Ascending aorta (tissue), 2 donors: Measurements from ENCODE around the gene TREML4. TPM values are rescaled to one million over a fixed set of nuclear protein-coding genes. Genes with fewer than 3 reads are reported as not detected.

Source experiments
- DNase-seq, 2 donors: peaks; one replicate each; pipeline ENCODE4 v3.0.0-alpha.2; 2019; ENCODE audit warnings: low spot score in 2 of 2
- H3K27ac ChIP-seq, 2 donors: fragments of 200-600 bp; sonication (generic); one replicate each; pipeline ENCODE4 v1.5.1; 2016 to 2017; ENCODE audit warnings: mild to moderate bottlenecking in 1 of 2
- H3K27me3 ChIP-seq: fragments of 200-600 bp; sonication (generic); one replicate; pipeline ENCODE4 v1.5.1; 2017
- H3K36me3 ChIP-seq, 2 donors: fragments of 200-600 bp; sonication (generic); one replicate each; pipeline ENCODE4 v1.5.1; 2016
- H3K4me1 ChIP-seq, 2 donors: fragments of 200-600 bp; sonication (generic); one replicate each; pipeline ENCODE4 v1.5.1; 2016 to 2017; ENCODE audit warnings: mild to moderate bottlenecking in 1 of 2
- H3K4me3 ChIP-seq, 2 donors: fragments of 200-600 bp; sonication (generic); one replicate each; pipeline ENCODE4 v1.5.1; 2016 to 2017; ENCODE audit warnings: mild to moderate bottlenecking in 1 of 2
- H3K9me3 ChIP-seq, 2 donors: fragments of 200-600 bp; sonication (generic); one replicate each; pipeline ENCODE4 v1.5.1; 2016
- intact Hi-C: fragments of 100-400 bp; cut with DNase I; formaldehyde crosslinking; loops from one replicate; pipeline ENCODE4 v1.15.1; 2023
- total RNA-seq: library from RNA; depleted of rRNA; stranded (reverse); fragments of >200 nt; gene quantifications from one replicate; pipeline ENCODE4 v1.1.0, GENCODE V29; 2016
- TF ChIP-seq, protein P1 (sequence below), 3 experiments: fragments of 200-600 bp in 2 of 3; fragments of 450-650 bp in 1 of 3; sonication (generic) in 2 of 3; IDR thresholded peaks; one replicate each; pipeline ENCODE4 v1.5.1; 2016 to 2019; ENCODE audit warnings: antibody characterized with exemption in 3 of 3, mild to moderate bottlenecking in 1 of 3, moderate library complexity in 1 of 3

TREML4 gene
- total RNA-seq, 1 donor from 2014 or later = not detected

DNA sequence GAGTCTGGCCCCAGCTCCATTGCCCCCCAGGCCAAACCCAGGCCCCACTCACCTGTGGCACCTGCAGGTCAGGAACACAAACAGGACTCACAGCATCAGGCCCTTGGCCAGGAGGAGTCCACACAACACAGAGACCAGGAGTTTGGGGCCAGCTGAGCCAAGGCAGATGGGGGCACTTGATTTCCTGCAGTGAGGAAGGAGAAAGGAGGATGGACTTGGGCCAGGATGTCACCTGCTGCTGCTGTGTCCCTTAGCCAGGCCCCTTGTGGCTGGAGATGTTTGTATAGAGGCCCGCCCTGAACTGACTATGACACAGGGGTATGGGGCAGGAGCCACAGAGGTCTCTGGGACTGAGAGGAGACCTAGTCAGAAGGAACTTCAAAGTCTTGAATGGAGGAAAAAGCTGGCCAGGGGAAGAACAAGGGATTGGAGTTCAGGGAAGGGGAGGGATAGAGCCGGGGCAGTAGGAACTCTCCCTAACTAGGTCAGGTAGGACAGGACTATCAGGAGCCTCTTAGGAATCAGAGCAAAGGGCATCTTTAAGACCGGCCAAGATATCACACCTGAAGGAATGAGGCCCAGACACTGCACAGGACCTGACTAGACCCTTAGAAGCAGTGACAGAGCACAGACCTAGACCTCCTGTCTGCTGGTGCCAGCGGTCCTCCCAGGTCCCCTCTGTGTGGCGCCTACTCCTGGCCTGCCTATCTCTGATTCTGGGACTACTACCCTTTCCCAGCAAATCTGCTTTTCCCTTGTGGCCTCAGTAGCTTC, 18.4 kb upstream of the TREML4 start:
- Histone ChIP-seq H3K27me3 (no peaks in the 10 kb centered on the region), H3K4me3 (no peak overlapping the region), H3K9me3 (no peaks in the 10 kb centered on the region), H3K36me3 (no peaks in the 10 kb centered on the region), H3K4me1 (no peaks in the 10 kb centered on the region), H3K27ac (no peak overlapping the region)
- DNase-seq = no peak
- intact Hi-C loops = no loop called here
- TF ChIP-seq, protein P1, sequence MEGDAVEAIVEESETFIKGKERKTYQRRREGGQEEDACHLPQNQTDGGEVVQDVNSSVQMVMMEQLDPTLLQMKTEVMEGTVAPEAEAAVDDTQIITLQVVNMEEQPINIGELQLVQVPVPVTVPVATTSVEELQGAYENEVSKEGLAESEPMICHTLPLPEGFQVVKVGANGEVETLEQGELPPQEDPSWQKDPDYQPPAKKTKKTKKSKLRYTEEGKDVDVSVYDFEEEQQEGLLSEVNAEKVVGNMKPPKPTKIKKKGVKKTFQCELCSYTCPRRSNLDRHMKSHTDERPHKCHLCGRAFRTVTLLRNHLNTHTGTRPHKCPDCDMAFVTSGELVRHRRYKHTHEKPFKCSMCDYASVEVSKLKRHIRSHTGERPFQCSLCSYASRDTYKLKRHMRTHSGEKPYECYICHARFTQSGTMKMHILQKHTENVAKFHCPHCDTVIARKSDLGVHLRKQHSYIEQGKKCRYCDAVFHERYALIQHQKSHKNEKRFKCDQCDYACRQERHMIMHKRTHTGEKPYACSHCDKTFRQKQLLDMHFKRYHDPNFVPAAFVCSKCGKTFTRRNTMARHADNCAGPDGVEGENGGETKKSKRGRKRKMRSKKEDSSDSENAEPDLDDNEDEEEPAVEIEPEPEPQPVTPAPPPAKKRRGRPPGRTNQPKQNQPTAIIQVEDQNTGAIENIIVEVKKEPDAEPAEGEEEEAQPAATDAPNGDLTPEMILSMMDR (IDR thresholded peaks at IDR 0.05) = no peak

DNA sequence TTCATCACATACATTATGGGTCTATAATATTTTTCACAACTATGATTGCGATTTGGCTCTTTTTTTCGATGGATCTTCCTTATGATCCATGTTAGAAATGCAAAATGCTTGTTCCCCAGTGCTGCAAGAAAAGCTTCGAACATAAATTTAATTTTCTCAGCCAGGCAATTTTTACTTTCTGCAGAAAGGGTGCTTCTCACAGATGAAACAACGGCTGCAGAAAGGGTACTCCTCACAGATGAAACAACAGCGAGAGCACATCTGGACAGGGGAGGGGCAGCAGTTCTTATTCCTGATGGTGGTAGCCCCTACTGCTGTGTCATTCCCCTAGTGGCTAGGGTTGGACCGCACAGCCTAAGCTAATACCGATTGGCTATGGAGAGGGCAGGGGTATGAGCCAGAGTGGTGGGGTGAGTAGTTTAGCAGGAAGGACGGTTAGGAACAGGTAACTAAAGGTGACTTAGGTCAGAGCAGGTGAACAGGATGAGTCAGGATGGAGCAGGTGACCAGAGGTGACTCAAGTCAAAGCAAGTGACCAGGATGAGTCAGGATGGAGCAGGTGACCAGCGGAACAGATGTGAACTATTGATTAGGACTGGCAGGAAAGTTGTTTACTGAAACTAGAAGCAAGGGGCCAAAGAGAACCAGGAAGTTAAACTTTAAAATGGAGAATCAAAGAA, 13.4 kb upstream of the TREML4 start:
- H3K4me1 ChIP-seq = no peaks in the 10 kb centered on the region
- DNase-seq = no peak
- intact Hi-C loops = no loop called here

DNA sequence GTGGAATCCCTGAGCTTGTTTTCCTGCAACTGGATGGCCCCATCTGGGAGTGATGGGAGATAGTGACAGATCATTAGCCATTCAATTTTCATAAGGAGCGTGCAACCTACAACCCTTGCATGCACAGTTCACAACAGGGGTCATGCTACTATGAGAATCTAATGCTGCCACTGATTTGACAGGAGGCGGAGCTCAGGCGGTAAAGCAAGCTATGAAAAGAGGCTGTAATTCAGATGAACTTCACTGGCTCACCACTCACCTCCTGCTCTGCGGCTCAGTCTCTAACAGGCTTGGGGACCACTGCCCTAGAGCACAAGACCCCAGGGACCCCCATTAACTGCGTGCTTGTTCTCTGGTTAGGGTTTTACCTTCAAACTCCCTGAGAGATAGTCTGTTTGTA, 12.4 kb upstream of the TREML4 start:
- TF ChIP-seq, protein P1 (IDR thresholded peaks at IDR 0.05) = no peak
- H3K4me1 ChIP-seq = no peaks in the 10 kb centered on the region
- no peak overlapping the region for H3K27ac ChIP-seq
- H3K9me3 ChIP-seq = peaks cover 0 to 8% of the 10 kb centered on the region in 2 donors
- H3K36me3 ChIP-seq = no peaks in the 10 kb centered on the region
- no peak overlapping the region for H3K4me3 ChIP-seq
- intact Hi-C loops = no loop called here
- DNase-seq = no peak
- no peaks in the 10 kb centered on the region for H3K27me3 ChIP-seq

More for the DNA sequence above, 13.4 kb upstream of the TREML4 start:
- H3K36me3 ChIP-seq = no peaks in the 10 kb centered on the region
- H3K9me3 ChIP-seq = no peaks in the 10 kb centered on the region
- no peak overlapping the region for H3K27ac ChIP-seq
- no peaks in the 10 kb centered on the region for H3K27me3 ChIP-seq
- no peak overlapping the region for H3K4me3 ChIP-seq
- TF ChIP-seq, protein P1 (IDR thresholded peaks at IDR 0.05) = no peak

DNA sequence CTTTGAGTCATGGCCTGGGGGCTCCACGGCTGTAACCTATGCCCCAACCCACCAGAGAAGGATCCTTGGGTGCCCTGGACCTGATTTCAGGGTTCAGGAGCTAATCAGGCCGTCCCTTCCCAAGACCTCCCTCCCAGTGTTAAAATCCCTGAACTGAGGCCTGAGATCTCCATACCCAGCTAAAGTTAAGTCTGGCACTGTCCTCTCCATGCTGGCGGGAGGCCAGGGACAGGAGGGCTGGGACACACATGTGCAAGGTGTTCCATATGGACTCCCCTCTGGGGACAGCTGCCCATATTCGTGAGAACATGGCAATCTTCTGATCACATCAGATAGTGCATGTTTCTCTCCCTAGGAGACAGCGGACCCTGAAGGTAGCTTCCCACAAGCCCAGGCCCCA, 11.5 kb upstream of the TREML4 start:
- TF ChIP-seq, protein P1 (IDR thresholded peaks at IDR 0.05) = no peak
- Histone ChIP-seq H3K4me1 (no peaks in the 10 kb centered on the region), H3K36me3 (no peaks in the 10 kb centered on the region), H3K27me3 (no peaks in the 10 kb centered on the region), H3K4me3 (no peak overlapping the region), H3K9me3 (peaks cover 0 to 8% of the 10 kb centered on the region in 2 donors), H3K27ac (no peak overlapping the region)
- no peak for DNase-seq
- intact Hi-C loops = no loop called here

DNA sequence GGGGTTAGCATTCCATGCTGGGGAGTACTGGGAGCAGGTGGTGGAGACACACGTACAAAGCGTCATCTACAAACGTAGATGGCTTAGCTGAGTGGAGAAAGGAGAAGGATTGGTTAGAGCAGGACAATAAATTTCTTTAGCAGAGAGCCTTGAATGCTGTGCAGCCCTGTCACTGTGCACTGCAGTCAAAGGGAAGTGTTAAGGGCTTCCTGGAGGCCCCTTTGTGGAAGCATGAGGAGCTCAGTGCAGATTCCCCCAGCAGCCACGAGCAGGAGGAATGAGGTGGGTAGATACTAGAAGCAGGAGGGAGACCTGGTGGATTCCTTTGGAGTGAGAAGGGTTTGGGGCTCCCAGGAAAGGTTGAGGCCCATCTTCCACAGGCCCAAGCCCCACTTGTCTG, 6.1 kb upstream of the TREML4 start:
- no peak for DNase-seq
- Histone ChIP-seq H3K27me3 (no peaks in the 10 kb centered on the region), H3K36me3 (no peaks in the 10 kb centered on the region), H3K4me3 (no peak overlapping the region), H3K27ac (no peak overlapping the region), H3K4me1 (no peaks in the 10 kb centered on the region), H3K9me3 (peaks cover 0 to 8% of the 10 kb centered on the region in 2 donors)
- intact Hi-C loops = no loop called here
- TF ChIP-seq, protein P1 (IDR thresholded peaks at IDR 0.05) = no peak
